A673 (cell line): ENCODE data around the gene MZB1. TPM values are rescaled to one million over a fixed set of nuclear protein-coding genes. Genes with fewer than 3 reads are reported as not detected.

Source experiments
- BruUV-seq: library from RNA; stranded (reverse); fragments of 400-500 nt; replicated peaks from 2 replicates; lab custom pipeline; 2021; lab: Mats Ljungman, UMichigan
- CTCF ChIA-PET: fragments of 300-600 bp; sonication (Branson Sonifier 250); formaldehyde crosslinking; loops from one replicate; lab custom pipeline; 2022; ENCODE audit warnings: antibody characterized with exemption; lab: Charles Lee
- POLR2A ChIA-PET: fragments of 300-600 bp; sonication (Branson Sonifier 250); formaldehyde crosslinking; loops from one replicate; lab custom pipeline; 2022; ENCODE audit warnings: antibody characterized with exemption; ENCODE audit not compliant: low non-redundant PET; lab: Charles Lee
- DNase-seq: peaks from one replicate; pipeline ENCODE4 v3.0.0-alpha.2; 2015; ENCODE audit warnings: low spot score
- H3K27ac ChIP-seq: fragments of 200-600 bp; sonication (generic); 2 replicates; pipeline ENCODE4 v1.5.1; 2016; ENCODE audit warnings: mixed run types, low read depth, mild to moderate bottlenecking, mixed read lengths, antibody characterized with exemption, low read length; ENCODE audit not compliant: poor library complexity, severe bottlenecking
- H3K27me3 ChIP-seq: fragments of 200-600 bp; sonication (generic); replicated peaks from 2 replicates; pipeline ENCODE4 v1.6.1; 2017; ENCODE audit warnings: mixed run types, low read depth, mild to moderate bottlenecking, mixed read lengths, antibody characterized with exemption, low read length; ENCODE audit not compliant: insufficient read depth, poor library complexity
- H3K36me3 ChIP-seq: fragments of 200-600 bp; sonication (generic); 2 replicates; pipeline ENCODE4 v1.6.1; 2016; ENCODE audit warnings: mixed run types, mild to moderate bottlenecking, mixed read lengths, antibody characterized with exemption, low read length; ENCODE audit not compliant: insufficient read depth, poor library complexity, severe bottlenecking
- H3K4me1 ChIP-seq: fragments of 200-600 bp; sonication (generic); 2 replicates; pipeline ENCODE4 v1.6.1; 2017; ENCODE audit warnings: mixed run types, mild to moderate bottlenecking, mixed read lengths, antibody characterized with exemption, low read length; ENCODE audit not compliant: insufficient read depth, poor library complexity, severe bottlenecking
- H3K4me3 ChIP-seq: fragments of 200-600 bp; sonication (generic); 2 replicates; pipeline ENCODE4 v1.5.1; 2016; ENCODE audit warnings: low read depth, mixed run types, mild to moderate bottlenecking, mixed read lengths, low read length; ENCODE audit not compliant: poor library complexity, severe bottlenecking
- H3K9me3 ChIP-seq: fragments of 200-600 bp; sonication (generic); 2 replicates; pipeline ENCODE4 v1.6.1; 2016; ENCODE audit warnings: mixed run types, low read depth, mild to moderate bottlenecking, mixed read lengths, antibody characterized with exemption, low read length; ENCODE audit not compliant: poor library complexity, severe bottlenecking
- EZH2 ChIP-seq: fragments of 200-600 bp; sonication (generic); IDR thresholded peaks from 2 replicates; pipeline ENCODE4 v1.6.1; 2017; ENCODE audit warnings: borderline replicate concordance, low read depth, mild to moderate bottlenecking, mixed read lengths, antibody characterized with exemption, low read length; ENCODE audit not compliant: poor library complexity, severe bottlenecking
- intact Hi-C: fragments of 100-400 bp; cut with micrococcal nuclease; formaldehyde crosslinking; loops from one replicate; pipeline ENCODE4 v1.10.0; 2022; ENCODE audit not compliant: unreplicated experiment
- total RNA-seq: library from RNA; stranded (reverse); gene quantifications from 2 replicates; pipeline ENCODE4 v1.2.3, GENCODE V29; 2021
- TF ChIP-seq, protein P1 (sequence below): fragments of 300-800, 200-600 bp; sonication (generic); conservative IDR thresholded peaks from 2 replicates; pipeline ENCODE4 v1.5.1; 2017; ENCODE audit warnings: low read depth, mild to moderate bottlenecking, antibody characterized with exemption, low read length, moderate library complexity, mixed read lengths

The MZB1 gene
- total RNA-seq, 1 experiment from 2014 or later = not detected

GRCh38 chr5:139426203-139426885, 36.6 kb upstream of the MZB1 start:
- H3K9me3 ChIP-seq = no peaks in the 10 kb centered on the region
- no TSS peak for BruUV-seq
- POLR2A ChIA-PET = no interaction called here
- no peaks in the 10 kb centered on the region for H3K27me3 ChIP-seq
- DNase-seq = no peak
- H3K4me3 ChIP-seq = no peak overlapping the region
- peaks cover 7% of the 10 kb centered on the region for H3K4me1 ChIP-seq
- H3K36me3 ChIP-seq = no peaks in the 10 kb centered on the region
- CTCF ChIA-PET = no interaction called here
- intact Hi-C loops = no loop called here
- no peak for TF ChIP-seq EZH2
- TF ChIP-seq, protein P1, sequence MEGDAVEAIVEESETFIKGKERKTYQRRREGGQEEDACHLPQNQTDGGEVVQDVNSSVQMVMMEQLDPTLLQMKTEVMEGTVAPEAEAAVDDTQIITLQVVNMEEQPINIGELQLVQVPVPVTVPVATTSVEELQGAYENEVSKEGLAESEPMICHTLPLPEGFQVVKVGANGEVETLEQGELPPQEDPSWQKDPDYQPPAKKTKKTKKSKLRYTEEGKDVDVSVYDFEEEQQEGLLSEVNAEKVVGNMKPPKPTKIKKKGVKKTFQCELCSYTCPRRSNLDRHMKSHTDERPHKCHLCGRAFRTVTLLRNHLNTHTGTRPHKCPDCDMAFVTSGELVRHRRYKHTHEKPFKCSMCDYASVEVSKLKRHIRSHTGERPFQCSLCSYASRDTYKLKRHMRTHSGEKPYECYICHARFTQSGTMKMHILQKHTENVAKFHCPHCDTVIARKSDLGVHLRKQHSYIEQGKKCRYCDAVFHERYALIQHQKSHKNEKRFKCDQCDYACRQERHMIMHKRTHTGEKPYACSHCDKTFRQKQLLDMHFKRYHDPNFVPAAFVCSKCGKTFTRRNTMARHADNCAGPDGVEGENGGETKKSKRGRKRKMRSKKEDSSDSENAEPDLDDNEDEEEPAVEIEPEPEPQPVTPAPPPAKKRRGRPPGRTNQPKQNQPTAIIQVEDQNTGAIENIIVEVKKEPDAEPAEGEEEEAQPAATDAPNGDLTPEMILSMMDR = no peak
- no peak overlapping the region for H3K27ac ChIP-seq

- intact Hi-C loops = no loop called here
- Histone ChIP-seq H3K9me3 (no peaks in the 10 kb centered on the region), H3K36me3 (no peaks in the 10 kb centered on the region), H3K4me3 (no peak overlapping the region), H3K27me3 (no peaks in the 10 kb centered on the region), H3K27ac (no peak overlapping the region), H3K4me1 (peaks cover 7% of the 10 kb centered on the region)
- TF ChIP-seq, protein P1 = no peak
- TF ChIP-seq EZH2 = no peak
- ChIA-PET CTCF (no interaction called here), POLR2A (no interaction called here)
- BruUV-seq = no TSS peak
- peak; percentile 73 for DNase-seq
These were observed 35.8 kb upstream of the MZB1 start for GRCh38 chr5:139425497-139425896.

DNA sequence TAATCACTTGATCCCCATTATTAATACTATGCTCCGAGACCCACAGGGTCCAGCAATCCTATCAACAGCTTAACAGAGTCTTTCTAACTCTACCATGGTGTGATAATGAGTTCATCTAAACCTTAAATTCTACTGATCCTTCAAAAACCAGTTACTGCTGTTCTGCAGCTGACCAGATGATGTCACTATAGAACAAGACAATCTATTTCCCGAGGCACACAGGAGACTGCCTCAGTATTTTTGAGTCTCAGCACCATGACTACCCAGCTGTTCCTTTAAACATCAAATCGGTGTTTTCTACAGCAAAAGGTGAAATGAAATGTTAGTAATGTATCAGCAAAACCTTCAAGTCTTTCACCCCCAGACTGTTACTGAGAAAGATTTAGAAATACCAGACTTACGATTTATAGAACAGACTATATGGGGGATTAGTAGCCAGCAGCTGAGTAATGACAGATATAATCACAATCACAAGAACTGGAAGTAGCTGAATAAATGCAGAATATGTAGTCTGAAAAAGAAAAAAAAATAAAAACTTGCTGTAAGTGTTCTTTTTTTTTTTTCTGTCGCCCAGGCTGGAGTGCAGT, 32.7 kb upstream of the MZB1 start:
- H3K4me1 ChIP-seq = peaks cover 7% of the 10 kb centered on the region

More for the DNA sequence above, 32.7 kb upstream of the MZB1 start:
- POLR2A ChIA-PET = interaction anchor here (0.7 kb wide), 1 partner anchor 327 kb away, joined by 7 read pairs; no protein-coding TSS in a partner anchor
- TF ChIP-seq EZH2 = no peak
- TF ChIP-seq, protein P1 = peak; percentile 94
- H3K27me3 ChIP-seq = no peaks in the 10 kb centered on the region
- no TSS peak for BruUV-seq
- peak; percentile 77 for DNase-seq
- no peak overlapping the region for H3K27ac ChIP-seq
- no peaks in the 10 kb centered on the region for H3K36me3 ChIP-seq
- intact Hi-C loops = loop anchor here (1.0 to 5.0 kb wide), 3 partner anchors 91 to 343 kb away; no protein-coding TSS in a partner anchor
- H3K4me3 ChIP-seq = no peak overlapping the region
- CTCF ChIA-PET = interaction anchor here (0.6 to 1.9 kb wide), 10 partner anchors 17 to 354 kb away, joined by 3 to 16 read pairs (median 3); partner anchors contain the start of gene DNAJC18
- no peaks in the 10 kb centered on the region for H3K9me3 ChIP-seq
